Muscle of leg (tissue), 11 donors: ENCODE results near the gene ZNF782. TPM values are rescaled to one million over a fixed set of nuclear protein-coding genes. Genes with fewer than 3 reads are reported as not detected.
"Not testable (repeated sequence)": the region's sequence is repeated elsewhere in the genome, so short reads cannot be mapped to it uniquely, and the experiment has no call there.

Experiments
- DNase-seq: peaks from one replicate; pipeline ENCODE4 v3.0.0; 2013
- H3K27ac ChIP-seq: one replicate; pipeline ENCODE4 v1.5.1; 2013; ENCODE audit warnings: mild to moderate bottlenecking, low read length, control low read depth
- H3K27me3 ChIP-seq: one replicate; pipeline ENCODE4 v1.6.1; 2013; ENCODE audit warnings: low read length; ENCODE audit not compliant: control insufficient read depth, insufficient read depth
- H3K36me3 ChIP-seq: one replicate; pipeline ENCODE4 v1.6.1; 2013; ENCODE audit warnings: low read length; ENCODE audit not compliant: control insufficient read depth, insufficient read depth
- H3K4me1 ChIP-seq: one replicate; pipeline ENCODE4 v1.6.1; 2013; ENCODE audit warnings: low read length; ENCODE audit not compliant: control insufficient read depth, insufficient read depth
- H3K4me3 ChIP-seq: one replicate; pipeline ENCODE4 v1.5.1; 2013; ENCODE audit warnings: low read length, control low read depth
- H3K9me3 ChIP-seq: replicated peaks from 2 replicates; pipeline ENCODE4 v1.6.1; 2013; ENCODE audit warnings: low read depth, low read length; ENCODE audit not compliant: control insufficient read depth
- WGBS: methylation state at CpG from one replicate; pipeline ENCODE4 v1.1.5; 2013; ENCODE audit warnings: missing lambda C conversion rate; ENCODE audit not compliant: insufficient coverage; 5-methylcytosine and 5-hydroxymethylcytosine counted together
- polyA plus RNA-seq, 8 donors: library from polyadenylated mRNA; unstranded; fragments of 120-200 nt; gene quantifications; one replicate each; pipeline versions ENCODE4 v1.2.1 to v1.2.3, GENCODE V29; 2013; ENCODE audit warnings: inconsistent platforms in 1 of 8, low replicate concordance in 1 of 8; ENCODE audit not compliant: insufficient read length in 8 of 8, insufficient read depth in 1 of 8
- total RNA-seq: library from RNA; stranded (reverse); fragments of 120-200 nt; gene quantifications from one replicate; pipeline ENCODE4 v1.2.4, GENCODE V29; 2013

Gene ZNF782
- total and polyA plus RNA-seq, 9 donors: 2.7 to 8.6 (median 3.4) TPM

DNA sequence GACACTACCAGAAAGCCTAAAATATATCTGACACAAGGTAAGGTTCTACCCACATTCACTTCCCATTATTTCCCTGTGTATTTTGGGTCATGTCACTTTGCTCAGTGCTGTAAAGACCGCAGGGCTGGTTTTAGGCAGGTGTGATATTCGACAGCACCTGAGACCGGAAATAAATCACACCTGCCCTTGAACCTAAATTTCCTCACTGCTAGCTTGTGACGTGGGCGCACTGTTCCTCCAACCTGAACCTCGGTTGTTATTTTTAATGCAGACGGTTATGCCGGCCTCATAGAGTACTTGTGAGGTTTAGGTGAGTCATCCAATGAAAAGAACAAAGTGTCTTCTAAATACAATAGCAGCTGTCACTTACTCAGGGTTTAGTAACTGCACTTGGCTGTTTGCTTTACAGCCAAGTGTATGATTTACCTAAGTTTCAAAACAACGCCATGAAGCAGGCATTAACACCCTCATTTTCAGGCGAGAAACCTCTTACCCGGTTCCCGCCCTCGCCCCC is 20.7 kb upstream of the ZNF782 start:
- peak; percentile 14 for DNase-seq
- Histone ChIP-seq H3K27ac (no peak overlapping the region), H3K4me1 (peaks cover 17% of the 10 kb centered on the region), H3K36me3 (no peaks in the 10 kb centered on the region), H3K9me3 (no peaks in the 10 kb centered on the region), H3K4me3 (peak overlapping the region; percentile 59), H3K27me3 (peaks cover 48% of the 10 kb centered on the region)
- WGBS: 25% methylated on average over 9 of the region's 13 CpGs

DNA sequence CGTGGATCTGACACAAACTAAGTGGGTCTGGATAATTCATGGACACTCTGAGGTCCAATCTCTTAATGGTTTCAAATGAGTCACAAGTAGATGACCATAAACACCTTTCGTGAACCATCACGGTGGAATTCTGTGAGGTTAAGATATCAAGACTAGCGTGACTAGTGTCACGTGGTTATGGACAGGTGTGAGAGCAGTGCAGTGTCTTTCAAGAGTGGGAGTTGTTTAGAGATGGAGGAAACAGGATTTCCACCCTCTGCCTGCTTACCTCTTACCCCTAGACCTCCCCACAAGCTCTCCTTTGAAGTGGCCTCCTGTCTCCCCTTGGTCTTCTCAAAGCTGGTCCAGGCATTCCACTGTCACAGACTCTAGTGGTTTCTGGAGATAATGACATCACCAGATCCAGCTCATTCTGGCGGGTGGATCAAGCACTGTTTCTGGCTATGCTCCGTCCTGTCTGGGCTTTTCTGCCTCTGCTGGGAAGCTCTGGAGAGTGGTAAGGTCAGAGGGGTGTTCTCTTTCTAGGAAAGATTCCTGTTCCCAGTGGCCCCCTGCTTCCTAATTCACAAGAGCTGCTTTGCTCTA is 20.0 kb upstream of the ZNF782 start:
- Histone ChIP-seq H3K36me3 (no peaks in the 10 kb centered on the region), H3K4me3 (no peak overlapping the region), H3K27ac (no peak overlapping the region), H3K27me3 (peaks cover 46% of the 10 kb centered on the region), H3K4me1 (peaks cover 17% of the 10 kb centered on the region), H3K9me3 (no peaks in the 10 kb centered on the region)
- no peak for DNase-seq
- 89% methylated on average over 1 of the region's 7 CpGs for WGBS

DNA sequence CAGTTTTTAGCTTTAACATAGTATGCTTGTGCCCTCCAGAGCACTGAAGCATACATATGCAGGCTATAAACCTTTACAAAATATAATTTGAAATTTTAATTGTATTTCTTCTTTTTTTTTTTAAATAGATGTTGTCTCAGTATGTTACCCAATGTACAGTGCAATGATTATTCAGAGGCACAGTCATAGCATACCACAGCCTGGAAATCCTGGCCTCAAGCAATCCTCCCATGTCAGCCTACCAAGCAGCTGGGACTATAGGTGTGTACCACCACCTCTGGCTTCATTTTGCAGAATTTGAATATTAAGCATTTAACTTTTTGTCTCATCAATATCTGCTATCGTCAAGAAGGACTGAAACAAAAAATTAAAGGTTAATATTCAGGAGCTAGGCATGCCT is 16.9 kb upstream of the ZNF782 start:
- H3K36me3 ChIP-seq: no peaks in the 10 kb centered on the region
- no peaks in the 10 kb centered on the region for H3K9me3 ChIP-seq
- 100% methylated on average over 1 of the region's 1 CpG for WGBS
- no peak overlapping the region for H3K4me3 ChIP-seq
- peaks cover 12% of the 10 kb centered on the region for H3K4me1 ChIP-seq
- H3K27me3 ChIP-seq: peaks cover 22% of the 10 kb centered on the region
- no peak overlapping the region for H3K27ac ChIP-seq
- DNase-seq: no peak

DNA sequence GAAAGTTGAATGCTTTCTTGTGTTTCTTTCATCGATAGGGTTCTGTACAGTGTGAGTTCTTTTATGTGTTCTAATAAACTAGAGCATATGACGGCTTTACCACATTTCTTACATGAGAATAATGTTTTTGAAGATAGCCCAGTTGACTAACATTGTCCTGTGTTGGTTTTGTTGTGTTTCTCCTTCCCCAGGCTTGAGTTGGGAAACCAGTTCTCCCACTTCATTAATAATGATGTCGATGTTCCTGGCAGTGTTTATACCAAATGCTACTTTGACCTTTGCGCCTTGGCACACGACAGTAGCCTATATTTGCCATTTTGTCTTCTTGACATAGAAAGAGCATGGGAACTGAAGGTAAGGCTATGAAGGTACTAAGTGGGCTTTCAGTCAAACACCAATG is 14.4 kb upstream of the ZNF782 start:
- DNase-seq: no peak
- Histone ChIP-seq H3K27ac (no peak overlapping the region), H3K9me3 (no peaks in the 10 kb centered on the region), H3K4me3 (no peak overlapping the region), H3K36me3 (no peaks in the 10 kb centered on the region), H3K4me1 (no peaks in the 10 kb centered on the region), H3K27me3 (peaks cover 4% of the 10 kb centered on the region)
- no CpG with 5 or more reads among the region's 5 CpGs for WGBS

DNA sequence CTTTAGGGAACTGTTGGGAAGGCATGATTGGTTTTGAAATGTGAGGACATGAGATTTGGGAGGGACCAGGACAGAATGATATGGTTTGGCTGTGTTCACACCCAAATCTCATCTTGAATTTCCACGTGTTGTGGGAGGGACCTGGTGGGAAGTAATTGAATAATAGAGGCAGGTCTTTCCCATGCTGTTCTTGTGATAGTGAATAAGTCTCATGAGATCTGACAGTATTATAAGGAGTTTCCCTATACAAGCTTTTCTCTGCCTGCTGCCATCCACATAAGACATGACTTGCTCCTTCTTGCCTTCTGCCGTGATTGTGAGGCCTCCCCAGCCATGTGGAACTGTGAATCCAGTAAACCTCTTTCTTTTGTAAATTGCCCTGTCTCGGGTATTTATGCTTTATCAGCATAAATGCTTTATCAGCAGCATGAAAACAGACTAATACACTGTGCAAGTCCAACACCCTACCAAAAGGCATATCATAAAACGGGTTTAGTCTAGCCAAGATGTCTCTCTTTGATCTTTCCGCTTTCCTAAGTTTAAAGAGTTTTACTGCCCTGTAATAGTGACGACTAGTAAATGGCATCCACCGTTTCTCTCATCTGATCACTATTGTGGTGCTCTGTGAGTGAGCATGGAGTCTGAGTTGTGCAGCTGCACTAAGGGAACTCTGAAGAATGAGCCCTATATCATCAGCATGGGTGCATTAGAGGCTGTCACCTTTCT is 12.9 kb upstream of the ZNF782 start:
- WGBS: 27% methylated on average over 2 of the region's 7 CpGs

DNA sequence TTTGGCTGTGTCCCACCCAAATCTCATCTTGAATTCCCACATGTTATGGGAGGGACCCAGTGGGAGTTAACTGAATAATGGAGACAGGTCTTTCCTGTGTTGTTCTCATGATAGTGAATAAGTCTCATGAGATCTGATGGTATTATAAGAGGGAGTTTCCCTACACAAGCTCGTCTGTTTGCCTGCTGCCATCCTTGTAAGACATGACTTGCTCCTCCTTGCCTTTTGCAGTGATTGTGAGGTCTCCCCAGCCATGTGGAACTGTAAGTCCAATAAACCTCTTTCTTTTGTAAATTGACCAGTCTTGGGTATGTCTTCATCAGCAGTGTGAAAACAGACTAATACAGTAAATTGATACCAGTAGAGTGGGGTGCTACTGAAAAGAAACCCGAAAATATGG is 10.9 kb upstream of the ZNF782 start:
- H3K4me3 ChIP-seq, H3K27ac ChIP-seq, H3K36me3 ChIP-seq, DNase-seq, H3K27me3 ChIP-seq, H3K9me3 ChIP-seq, H3K4me1 ChIP-seq: not testable (repeated sequence)
- WGBS: 89% methylated on average over 1 of the region's 2 CpGs

More for the DNA sequence above, 12.9 kb upstream of the ZNF782 start:
- Histone ChIP-seq H3K9me3 (no peaks in the 10 kb centered on the region), H3K36me3 (no peaks in the 10 kb centered on the region), H3K27ac (no peak overlapping the region), H3K4me3 (no peak overlapping the region), H3K27me3 (no peaks in the 10 kb centered on the region), H3K4me1 (no peaks in the 10 kb centered on the region)
- DNase-seq: no peak

DNA sequence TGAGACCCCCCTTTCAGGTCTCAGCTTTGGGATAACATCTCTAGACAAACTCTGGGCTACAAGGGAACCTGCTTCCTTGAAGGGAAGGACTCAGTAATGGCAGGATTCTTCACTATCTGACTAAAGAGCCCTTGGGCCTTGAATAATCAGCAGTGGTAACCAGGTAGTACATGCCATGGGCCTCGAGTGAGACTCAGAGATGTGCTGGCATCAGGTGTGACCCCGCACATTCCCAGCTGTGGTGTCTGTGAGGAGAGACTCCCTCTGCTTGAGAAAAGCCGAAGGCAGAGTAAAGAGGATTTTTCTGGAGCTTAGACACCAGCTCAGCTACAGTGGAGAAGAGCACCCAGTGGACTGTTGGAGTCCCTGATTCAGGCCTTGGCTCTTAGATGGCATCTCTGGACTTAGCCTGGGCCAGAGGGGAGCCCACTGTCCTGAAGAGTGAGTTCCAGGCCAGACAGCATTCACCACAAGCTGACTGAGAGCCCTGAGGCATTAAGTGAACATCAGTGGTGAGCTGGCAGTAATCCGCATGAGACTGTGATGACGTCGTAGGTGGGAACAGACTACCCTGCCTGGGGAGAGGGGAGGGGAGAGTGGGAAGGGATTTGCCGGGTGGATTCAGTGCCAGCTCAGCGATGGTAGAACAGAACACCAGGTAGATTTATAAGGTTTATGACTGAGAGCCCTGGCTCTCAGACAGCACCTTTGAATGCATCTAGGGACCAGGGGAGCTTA is 5.3 kb upstream of the ZNF782 start:
- 46% methylated on average over 6 of the region's 8 CpGs for WGBS
- no peaks in the 10 kb centered on the region for H3K36me3 ChIP-seq
- no peak overlapping the region for H3K4me3 ChIP-seq
- no peaks in the 10 kb centered on the region for H3K27me3 ChIP-seq
- H3K27ac ChIP-seq: no peak overlapping the region
- H3K4me1 ChIP-seq: peaks cover 2% of the 10 kb centered on the region
- H3K9me3 ChIP-seq: no peaks in the 10 kb centered on the region
- no peak for DNase-seq

DNA sequence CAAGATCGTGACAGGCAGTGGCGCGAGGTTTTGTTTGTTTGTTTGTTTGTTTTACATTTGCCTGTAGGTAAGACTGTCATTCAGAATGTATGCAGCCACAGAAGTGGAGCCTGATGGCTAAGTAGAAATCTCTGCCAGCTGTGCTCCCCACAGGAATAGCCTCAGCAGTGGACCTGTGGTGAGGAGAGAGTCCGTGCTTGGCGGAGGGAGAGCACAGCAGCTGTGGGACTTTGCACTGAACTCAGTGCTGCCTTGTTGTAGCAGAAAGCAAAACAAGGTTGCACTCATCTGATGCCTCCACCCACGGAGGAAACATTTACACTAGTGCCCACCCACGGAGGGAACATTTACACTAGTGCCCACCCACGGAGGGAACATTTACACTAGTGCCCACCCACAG is 4.4 kb upstream of the ZNF782 start:
- H3K4me3 ChIP-seq: no peak overlapping the region

DNA sequence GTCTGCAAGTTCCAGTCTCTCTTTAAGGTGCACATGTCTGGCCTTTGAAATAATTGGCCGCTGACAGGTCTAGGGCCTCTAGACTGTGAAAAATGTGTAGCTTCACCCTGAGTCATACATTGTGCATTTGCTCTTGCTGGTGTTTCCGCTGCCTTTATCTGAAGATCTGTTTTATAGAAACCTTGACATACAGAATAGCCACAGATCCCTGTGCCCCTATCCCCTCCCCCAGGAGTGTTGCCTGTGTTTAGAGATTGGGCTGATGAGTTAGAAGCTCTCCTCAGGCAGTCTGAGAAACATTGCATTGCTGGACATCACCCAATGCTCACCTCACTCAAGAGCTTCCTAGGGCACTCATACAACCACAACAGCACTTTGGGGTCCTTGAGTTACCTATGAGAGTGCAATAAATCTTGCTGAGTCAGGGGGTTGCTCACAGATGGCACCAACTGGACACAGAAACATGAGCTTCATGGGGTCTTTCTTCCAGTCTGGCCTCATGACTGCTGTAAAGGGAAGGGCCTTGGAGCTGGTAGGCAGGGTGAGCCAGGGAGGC is 3.8 kb upstream of the ZNF782 start:
- H3K4me1 ChIP-seq: peaks cover 8% of the 10 kb centered on the region
- H3K27ac ChIP-seq: no peak overlapping the region
- H3K27me3 ChIP-seq: no peaks in the 10 kb centered on the region
- WGBS: 80% methylated on average over 1 of the region's 2 CpGs
- DNase-seq: no peak
- no peaks in the 10 kb centered on the region for H3K9me3 ChIP-seq
- H3K4me3 ChIP-seq: no peak overlapping the region
- H3K36me3 ChIP-seq: no peaks in the 10 kb centered on the region

More for the DNA sequence above, 4.4 kb upstream of the ZNF782 start:
- Histone ChIP-seq H3K36me3 (no peaks in the 10 kb centered on the region), H3K27me3 (no peaks in the 10 kb centered on the region), H3K9me3 (no peaks in the 10 kb centered on the region), H3K27ac (no peak overlapping the region), H3K4me1 (peaks cover 2% of the 10 kb centered on the region)
- no peak for DNase-seq
- 92% methylated on average over 3 of the region's 8 CpGs for WGBS
